ENCODE data around the gene HES2. TPM values are rescaled to one million over a fixed set of nuclear protein-coding genes. Genes with fewer than 3 reads are reported as not detected.

HES2 gene
- total RNA-seq, 1 experiment from 2014 or later, result 1.2 TPM

GRCh38 chr1:6397844-6398441 lies 21.8 kb downstream of the HES2 start:
- no peak overlapping the region for H2BK20ac ChIP-seq (ENCODE audit: low read depth, low read length, poor library complexity, severe bottlenecking)
- Mint-ChIP-seq H3K27me3 (ENCODE audit: low read depth) (peaks cover 37% of the 10 kb centered on the region), H3K36me3 (ENCODE audit: insufficient read depth in 1 of 3, low read depth in 3 of 3) (peaks cover 0 to 4% (median 2%) of the 10 kb centered on the region in 3 experiments; a peak in 3 of 7 replicates), H3K27ac (no peak overlapping the region; a peak in 1 of 7 replicates), H3K4me1 (peaks cover 6 to 7% of the 10 kb centered on the region in 2 experiments), H3K9me3 (no peaks in the 10 kb centered on the region), H3K4me3 (peak overlapping the region in 1 of 2 experiments; percentile 0; a peak in 1 of 5 replicates)
- DNase-seq, result no peak
- no peaks in the 10 kb centered on the region for H3K27me3 ChIP-seq (ENCODE audit: insufficient read depth, low read length)
- no peaks in the 10 kb centered on the region for H3K79me1 ChIP-seq (ENCODE audit: insufficient read depth, low read depth, low read length, poor library complexity, severe bottlenecking)
- no peak overlapping the region for H3K4me2 ChIP-seq (ENCODE audit: insufficient read depth, insufficient read length, low read length)
- peaks cover 5% of the 10 kb centered on the region for H3K23me2 ChIP-seq (ENCODE audit: insufficient read length, low read depth, low read length, poor library complexity, severe bottlenecking)
- no peak overlapping the region for H4K91ac ChIP-seq (ENCODE audit: insufficient read length, low read depth, low read length)
- H2BK12ac ChIP-seq (ENCODE audit: insufficient read length, low read depth, low read length), result no peak overlapping the region
- no peak overlapping the region for H3T11ph ChIP-seq (ENCODE audit: low read length)
- no peak overlapping the region for H2BK15ac ChIP-seq (ENCODE audit: low read depth, low read length)
- no peaks in the 10 kb centered on the region for H3K9me3 ChIP-seq (ENCODE audit: control insufficient read depth, low read depth, low read length)
- H4K5ac ChIP-seq (ENCODE audit: insufficient read length, low read depth, low read length), result no peak overlapping the region
- no peak overlapping the region for H4K8ac ChIP-seq (replicated peaks; ENCODE audit: insufficient read length, low read depth, low read length)
- H3K4ac ChIP-seq (ENCODE audit: low read depth, low read length), result no peak overlapping the region
- no peak overlapping the region for H2BK5ac ChIP-seq (ENCODE audit: insufficient read length, low read length)
- H3K18ac ChIP-seq (ENCODE audit: insufficient read length, low read depth, low read length), result no peak overlapping the region
- WGBS (ENCODE audit: extremely low coverage, insufficient read length, low lambda C conversion rate), result no CpG with 5 or more reads among the region's 10 CpGs
- no peak overlapping the region for H3K14ac ChIP-seq (ENCODE audit: insufficient read depth, low read length)
- no peak overlapping the region for H2BK120ac ChIP-seq (ENCODE audit: low read depth, low read length, poor library complexity, severe bottlenecking)
- TF ChIP-seq CTCF (conservative IDR thresholded peaks at IDR 0.05), result no peak
- H3K27ac ChIP-seq (ENCODE audit: insufficient read length, low read depth, low read length), result no peak overlapping the region
- H3K9ac ChIP-seq (ENCODE audit: extremely low read depth, insufficient read length, low read length), result no peak overlapping the region
- H3K79me2 ChIP-seq (ENCODE audit: insufficient read depth, low read length), result no peaks in the 10 kb centered on the region; the same call in 1 of the 2 replicates
- H3K23ac ChIP-seq (ENCODE audit: insufficient read length, low read depth, low read length), result no peak overlapping the region
- no peak overlapping the region for H2AK5ac ChIP-seq (ENCODE audit: insufficient read length, low read length)
- H2AFZ ChIP-seq (ENCODE audit: low read length), result no peak overlapping the region
- no peak overlapping the region for H3K56ac ChIP-seq (ENCODE audit: insufficient read length, low read depth, low read length)
- no peaks in the 10 kb centered on the region; the same call in 1 of the 2 replicates for H3K4me1 ChIP-seq (ENCODE audit: insufficient read depth, low read length)
- no peaks in the 10 kb centered on the region for H4K20me1 ChIP-seq (ENCODE audit: control insufficient read depth, insufficient read depth, insufficient read length)
